Testis (tissue), 5 donors: ENCODE measurements around the gene KDM1A. TPM values are rescaled to one million over a fixed set of nuclear protein-coding genes. Genes with fewer than 3 reads are reported as not detected.

Experiments used
- DNase-seq: peaks from one replicate; pipeline ENCODE4 v3.0.0-alpha.2; 2019
- H3K27ac ChIP-seq, 2 donors: fragments of 200-600 bp; sonication (generic); one replicate each; pipeline ENCODE4 v1.5.1; 2019
- H3K27me3 ChIP-seq: fragments of 200-600 bp; sonication (generic); one replicate; pipeline ENCODE4 v1.5.1; 2019
- H3K36me3 ChIP-seq: fragments of 200-600 bp; sonication (generic); one replicate; pipeline ENCODE4 v1.5.1; 2017; ENCODE audit warnings: low read depth; ENCODE audit errors: missing control alignments
- H3K4me1 ChIP-seq: fragments of 200-600 bp; sonication (generic); one replicate; pipeline ENCODE4 v1.5.1; 2019
- H3K4me3 ChIP-seq, 2 donors: fragments of 200-600 bp; sonication (generic); one replicate each; pipeline ENCODE4 v1.5.1; 2017 to 2019
- H3K9me3 ChIP-seq: fragments of 200-600 bp; sonication (generic); one replicate; pipeline ENCODE4 v1.5.1; 2017
- POLR2A ChIP-seq: fragments of 450-650 bp; IDR thresholded peaks from one replicate; pipeline ENCODE4 v1.6.1; 2017; ENCODE audit warnings: antibody characterized with exemption, mild to moderate bottlenecking, moderate library complexity
- WGBS, 2 donors: methylation state at CpG; one replicate each; pipeline ENCODE4 v1.1.5; 2018; 5-methylcytosine and 5-hydroxymethylcytosine counted together
- intact Hi-C: fragments of 100-400 bp; cut with DNase I; formaldehyde crosslinking; loops from one replicate; pipeline ENCODE4 v1.15.1; 2023; ENCODE audit warnings: low total_unique reads
- long read RNA-seq, 2 donors: transcript quantifications; one replicate each; lab custom pipeline, GENCODE V29; 2026
- polyA plus RNA-seq: library from polyadenylated mRNA; stranded (reverse); fragments of 350-450 nt; fragmentation: Illumina TruSeq; extraction: RNeasy Lipid Tissue Mini Kit (QIAGEN cat#74804); gene quantifications from one replicate; pipeline ENCODE4 v1.2.3, GENCODE V29; 2014; ENCODE audit warnings: low read depth, low replicate concordance; ENCODE audit not compliant: insufficient read depth
- total RNA-seq, 2 donors: library from RNA; depleted of rRNA; stranded (reverse); fragments of >200 nt; gene quantifications; one replicate each; pipeline ENCODE4 v1.2.3, GENCODE V29; 2016
- TF ChIP-seq, protein P1 (sequence below), 3 experiments: fragments of 450-650 bp in 2 of 3; fragments of 200-600 bp in 1 of 3; sonication (generic) in 1 of 3; IDR thresholded peaks; one replicate each; pipeline ENCODE4 v1.5.1; 2016 to 2019; ENCODE audit warnings: antibody characterized with exemption in 3 of 3, mild to moderate bottlenecking in 2 of 3, moderate library complexity in 1 of 3

The KDM1A gene
- 100 to 1,000 TPM; 131 to 157 TPM for total RNA-seq
- polyA plus RNA-seq = 238 TPM
- long read RNA-seq, donor 1, transcript KDM1A-206 (1 exons, 2,810 nt) = major isoform, 22 of 110 reads
- long read RNA-seq, donor 1, transcript KDM1A-201 (19 exons, 3,033 nt) = minor isoform, 9 of 110 reads
- long read RNA-seq, donor 1, partial matches to known transcripts = 70 of 110 reads
- long read RNA-seq, donor 1, other reads (novel, unspliced or antisense) = 9 of 110 reads
- long read RNA-seq, donor 2, transcript KDM1A-201 (19 exons, 3,033 nt) = major isoform, 8 of 37 reads
- long read RNA-seq, donor 2, transcript KDM1A-206 (1 exons, 2,810 nt) = minor isoform, 6 of 37 reads
- long read RNA-seq, donor 2, partial matches to known transcripts = 14 of 37 reads
- long read RNA-seq, donor 2, other reads (novel, unspliced or antisense) = 9 of 37 reads

DNA sequence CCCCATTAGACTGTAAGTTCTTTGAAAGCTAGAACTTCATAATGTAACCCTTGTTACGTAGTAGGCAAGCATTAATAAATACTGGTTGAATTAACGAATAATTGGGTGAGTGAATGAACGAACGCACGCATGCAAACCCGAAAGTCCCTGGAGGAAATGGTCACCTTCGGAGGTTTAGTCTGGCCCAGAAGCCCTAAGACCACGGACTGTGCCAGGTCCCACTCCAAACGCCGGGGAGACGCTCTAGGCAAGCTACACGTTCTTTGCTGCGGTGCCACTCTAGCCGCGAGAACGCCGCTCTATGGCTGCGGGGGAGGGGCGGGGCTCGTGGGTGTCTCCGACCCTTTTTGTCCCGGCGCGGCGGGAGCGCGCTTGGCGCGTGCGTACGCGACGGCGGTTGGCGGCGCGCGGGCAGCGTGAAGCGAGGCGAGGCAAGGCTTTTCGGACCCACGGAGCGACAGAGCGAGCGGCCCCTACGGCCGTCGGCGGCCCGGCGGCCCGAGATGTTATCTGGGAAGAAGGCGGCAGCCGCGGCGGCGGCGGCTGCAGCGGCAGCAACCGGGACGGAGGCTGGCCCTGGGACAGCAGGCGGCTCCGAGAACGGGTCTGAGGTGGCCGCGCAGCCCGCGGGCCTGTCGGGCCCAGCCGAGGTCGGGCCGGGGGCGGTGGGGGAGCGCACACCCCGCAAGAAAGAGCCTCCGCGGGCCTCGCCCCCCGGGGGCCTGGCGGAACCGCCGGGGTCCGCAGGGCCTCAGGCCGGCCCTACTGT, at the start of gene KDM1A:
Gene KDM1A, plus strand, starts transcription at position 375 of the 769 bp plus-strand sequence. Its CDS starts 129 bp downstream, at position 504.
- Histone ChIP-seq H3K36me3 (no peaks in the 10 kb centered on the region), H3K9me3 (no peaks in the 10 kb centered on the region), H3K27me3 (no peaks in the 10 kb centered on the region), H3K4me1 (peaks cover 11% of the 10 kb centered on the region), H3K27ac (peak within 1 kb of the TSS; percentile 89 to 94), H3K4me3 (peak within 1 kb of the TSS; percentile 94 to 96)
- TF ChIP-seq, protein P1, sequence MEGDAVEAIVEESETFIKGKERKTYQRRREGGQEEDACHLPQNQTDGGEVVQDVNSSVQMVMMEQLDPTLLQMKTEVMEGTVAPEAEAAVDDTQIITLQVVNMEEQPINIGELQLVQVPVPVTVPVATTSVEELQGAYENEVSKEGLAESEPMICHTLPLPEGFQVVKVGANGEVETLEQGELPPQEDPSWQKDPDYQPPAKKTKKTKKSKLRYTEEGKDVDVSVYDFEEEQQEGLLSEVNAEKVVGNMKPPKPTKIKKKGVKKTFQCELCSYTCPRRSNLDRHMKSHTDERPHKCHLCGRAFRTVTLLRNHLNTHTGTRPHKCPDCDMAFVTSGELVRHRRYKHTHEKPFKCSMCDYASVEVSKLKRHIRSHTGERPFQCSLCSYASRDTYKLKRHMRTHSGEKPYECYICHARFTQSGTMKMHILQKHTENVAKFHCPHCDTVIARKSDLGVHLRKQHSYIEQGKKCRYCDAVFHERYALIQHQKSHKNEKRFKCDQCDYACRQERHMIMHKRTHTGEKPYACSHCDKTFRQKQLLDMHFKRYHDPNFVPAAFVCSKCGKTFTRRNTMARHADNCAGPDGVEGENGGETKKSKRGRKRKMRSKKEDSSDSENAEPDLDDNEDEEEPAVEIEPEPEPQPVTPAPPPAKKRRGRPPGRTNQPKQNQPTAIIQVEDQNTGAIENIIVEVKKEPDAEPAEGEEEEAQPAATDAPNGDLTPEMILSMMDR (IDR thresholded peaks at IDR 0.05) = peak in 1 of 3 experiments; percentile 0
- peak; percentile 6 for TF ChIP-seq POLR2A
- peak; percentile 99 for DNase-seq
- WGBS, 2 donors = 0% methylated on average over 11 to 65 of the region's 85 CpGs
- intact Hi-C loops = no loop called here

DNA sequence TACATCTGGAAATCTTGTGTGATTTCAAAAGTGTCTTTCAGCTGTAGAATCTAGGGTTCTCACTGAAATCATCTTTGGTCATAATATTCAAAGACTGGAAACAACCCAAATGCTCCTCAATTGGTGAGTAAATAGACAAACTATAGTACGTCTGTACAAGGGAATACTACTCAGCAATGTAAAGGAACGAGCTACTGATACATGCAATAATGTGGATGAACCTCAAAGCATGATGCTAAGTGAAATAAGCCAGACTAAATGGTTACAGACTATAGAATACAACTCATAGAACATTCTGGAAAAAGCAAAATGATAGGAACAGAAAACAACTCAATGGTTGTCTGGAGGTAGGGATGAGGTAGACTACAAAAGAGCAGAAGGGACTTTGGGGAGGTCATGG, 49.2 kb upstream of the KDM1A start:
- intact Hi-C loops = no loop called here
- H3K4me3 ChIP-seq = no peak overlapping the region
- no peak for DNase-seq
- H3K27ac ChIP-seq = no peak overlapping the region
- no peaks in the 10 kb centered on the region for H3K27me3 ChIP-seq
- no peaks in the 10 kb centered on the region for H3K36me3 ChIP-seq
- WGBS, 2 donors = 86 to 90% methylated on average over 2 of the region's 2 CpGs
- TF ChIP-seq POLR2A = no peak
- TF ChIP-seq, protein P1 (IDR thresholded peaks at IDR 0.05) = no peak
- H3K4me1 ChIP-seq = no peaks in the 10 kb centered on the region
- no peaks in the 10 kb centered on the region for H3K9me3 ChIP-seq

DNA sequence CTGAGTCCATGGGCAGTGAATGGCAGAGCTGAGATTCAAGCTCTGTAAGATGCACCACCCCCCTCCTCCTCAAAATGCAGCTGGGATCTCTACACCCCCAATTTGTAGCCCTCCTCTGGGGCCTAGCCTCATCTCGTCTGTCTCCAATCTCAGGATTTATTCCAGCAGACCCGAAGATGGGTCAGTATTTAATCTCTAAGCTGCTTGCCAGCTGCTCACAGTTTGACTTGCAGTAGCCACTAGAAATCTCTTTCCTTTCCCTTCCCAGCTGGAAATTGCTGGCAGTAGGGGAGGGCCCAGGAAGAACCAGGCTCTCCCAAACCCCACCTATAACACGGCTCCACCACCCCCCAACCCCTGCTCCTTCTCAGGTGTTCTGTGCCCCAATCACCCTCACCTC, 48.1 kb upstream of the KDM1A start:
- intact Hi-C loops = no loop called here
- Histone ChIP-seq H3K27me3 (no peaks in the 10 kb centered on the region), H3K4me3 (no peak overlapping the region), H3K36me3 (no peaks in the 10 kb centered on the region), H3K9me3 (no peaks in the 10 kb centered on the region), H3K27ac (no peak overlapping the region), H3K4me1 (no peaks in the 10 kb centered on the region)
- TF ChIP-seq, protein P1 (IDR thresholded peaks at IDR 0.05) = no peak
- no peak for TF ChIP-seq POLR2A
- DNase-seq = no peak
- WGBS, 2 donors = 51 to 59% methylated on average over 3 of the region's 3 CpGs

DNA sequence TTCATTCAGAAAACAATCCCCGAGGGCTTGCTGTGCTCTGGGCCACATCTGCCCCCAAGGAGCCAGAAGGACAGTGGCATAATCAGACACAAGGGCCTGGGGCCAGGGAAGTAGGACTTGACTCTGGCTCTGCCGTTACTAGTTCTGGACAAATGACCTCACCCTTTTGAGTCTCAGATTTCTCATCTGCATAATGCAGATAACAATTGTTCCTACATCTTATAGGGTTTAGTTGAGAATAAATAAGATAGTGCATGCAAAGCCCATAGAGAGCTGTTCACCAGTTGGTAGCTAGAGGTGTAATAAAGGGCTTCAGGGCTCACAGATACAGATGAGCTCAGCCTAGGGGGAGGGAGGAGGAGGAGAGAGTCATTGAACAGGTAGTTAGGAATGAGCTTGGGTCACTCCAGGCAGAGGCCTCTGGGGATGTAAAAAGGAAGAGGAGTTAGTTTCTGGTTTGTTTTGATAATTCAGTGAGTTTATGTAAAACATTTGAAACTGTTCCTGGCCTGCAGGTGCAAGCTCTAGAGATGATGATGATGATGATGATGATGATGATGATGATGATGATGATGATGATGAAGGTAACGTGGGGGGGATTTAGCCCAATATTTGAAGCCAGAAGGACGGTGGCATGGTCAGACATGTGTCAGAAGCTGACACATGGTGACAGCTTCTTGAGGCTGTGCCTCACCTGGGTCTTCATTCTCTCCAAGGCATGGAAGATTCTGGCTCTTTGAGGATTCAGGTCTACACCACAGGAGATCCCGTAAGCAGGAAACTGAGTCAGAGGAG, 47.5 kb upstream of the KDM1A start:
- no peak for DNase-seq
- no peaks in the 10 kb centered on the region for H3K36me3 ChIP-seq
- intact Hi-C loops = no loop called here
- TF ChIP-seq POLR2A = no peak
- TF ChIP-seq, protein P1 (IDR thresholded peaks at IDR 0.05) = no peak
- 70 to 76% methylated on average over 5 of the region's 5 CpGs for WGBS, 2 donors
- H3K9me3 ChIP-seq = no peaks in the 10 kb centered on the region
- H3K4me1 ChIP-seq = no peaks in the 10 kb centered on the region
- no peak overlapping the region for H3K4me3 ChIP-seq
- no peaks in the 10 kb centered on the region for H3K27me3 ChIP-seq
- no peak overlapping the region for H3K27ac ChIP-seq
